B cell (primary cell): ENCODE data around the gene MGAT4B. TPM values are rescaled to one million over a fixed set of nuclear protein-coding genes. Genes with fewer than 3 reads are reported as not detected.

Experiments
- ATAC-seq: fragments of 200-7000 bp; cut with Tn5 transposase; one replicate; pipeline ENCODE4 v1.10.0; 2021; ENCODE audit warnings: low read depth, mild to moderate bottlenecking, moderate number of reproducible peaks, moderate library complexity
- CTCF ChIA-PET: fragments of 350-600 bp; sonication (Branson Sonifier 250); formaldehyde crosslinking; loops from one replicate; lab custom pipeline; 2021; ENCODE audit warnings: antibody characterized with exemption, inconsistent platforms; lab: Charles Lee
- POLR2A ChIA-PET: fragments of 350-600 bp; sonication (Branson Sonifier 250); formaldehyde crosslinking; loops from one replicate; lab custom pipeline; 2021; ENCODE audit warnings: antibody characterized with exemption; lab: Charles Lee
- DNase-seq: peaks from one replicate; pipeline ENCODE4 v3.0.0; 2013
- H2AFZ ChIP-seq: 2 replicates; pipeline ENCODE4 v1.6.1; 2012; ENCODE audit warnings: mild to moderate bottlenecking, low read depth, low read length; ENCODE audit not compliant: insufficient read depth, poor library complexity, severe bottlenecking
- H3K27ac ChIP-seq, 2 donors: 1 replicate in 1 of 2; 2 replicates in 1 of 2; pipeline ENCODE4 v1.5.1; 2012 to 2013; ENCODE audit warnings: low read length in 2 of 2, mild to moderate bottlenecking in 2 of 2, moderate library complexity in 1 of 2
- H3K27me3 ChIP-seq, 4 experiments: fragments of 200-600 bp in 1 of 4; sonication (generic) in 1 of 4; replicated peaks in 1 of 4; 1 replicate in 2 of 4; 2 replicates in 2 of 4; pipeline versions ENCODE4 v1.6.1 to v1.7.0; 2013 to 2016; ENCODE audit warnings: low read length in 3 of 4, mild to moderate bottlenecking in 2 of 4, mixed read lengths in 1 of 4, moderate library complexity in 1 of 4; ENCODE audit not compliant: insufficient read depth in 4 of 4, control insufficient read depth in 3 of 4; ENCODE audit errors: control extremely low read depth in 1 of 4
- H3K36me3 ChIP-seq, 2 experiments: replicated peaks in 1 of 2; 1 replicate in 1 of 2; 2 replicates in 1 of 2; pipeline versions ENCODE4 v1.6.1 to v1.7.1; 2013; ENCODE audit warnings: low read length in 1 of 2; ENCODE audit not compliant: insufficient read depth in 2 of 2, control insufficient read depth in 1 of 2; ENCODE audit errors: control extremely low read depth in 1 of 2, extremely low read depth in 1 of 2
- H3K4me1 ChIP-seq, 2 donors: fragments of 200-600 bp in 1 of 2; sonication (generic) in 1 of 2; 1 replicate in 1 of 2; 2 replicates in 1 of 2; pipeline versions ENCODE4 v1.5.1 to v1.6.1; 2013 to 2017; ENCODE audit warnings: low read length in 2 of 2; ENCODE audit not compliant: control insufficient read depth in 2 of 2, insufficient read depth in 2 of 2
- H3K4me2 ChIP-seq: replicated peaks from 2 replicates; pipeline ENCODE3; 2012; ENCODE audit warnings: mild to moderate bottlenecking, low read depth, low read length; ENCODE audit not compliant: poor library complexity, severe bottlenecking
- H3K4me3 ChIP-seq, 5 experiments: fragments of 200-600 bp in 1 of 5; sonication (generic) in 1 of 5; 1 replicate in 3 of 5; 2 replicates in 2 of 5; pipeline versions ENCODE4 v1.5.1 to v1.7.0; 2011 to 2016; ENCODE audit warnings: low read length in 4 of 5, mild to moderate bottlenecking in 4 of 5, low read depth in 2 of 5, control low read depth in 1 of 5, moderate library complexity in 1 of 5; ENCODE audit not compliant: insufficient read depth in 1 of 5; ENCODE audit errors: control extremely low read depth in 1 of 5, extremely low read depth in 1 of 5
- H3K79me2 ChIP-seq: fragments of 200-600 bp; sonication (generic); one replicate; pipeline ENCODE4 v1.6.0; 2016; ENCODE audit warnings: low read length; ENCODE audit not compliant: control insufficient read depth, insufficient read depth
- H3K9ac ChIP-seq: fragments of 200-600 bp; sonication (generic); 2 replicates; pipeline ENCODE4 v1.6.1; 2017; ENCODE audit warnings: mild to moderate bottlenecking, low read length, moderate library complexity
- H3K9me3 ChIP-seq, 3 donors: one replicate each; pipeline versions ENCODE4 v1.6.1 to v1.7.1; 2013; ENCODE audit warnings: low read length in 2 of 3; ENCODE audit not compliant: control insufficient read depth in 2 of 3, insufficient read depth in 1 of 3; ENCODE audit errors: control extremely low read depth in 1 of 3
- H4K20me1 ChIP-seq: 2 replicates; pipeline ENCODE4 v1.6.0; 2012; ENCODE audit warnings: mild to moderate bottlenecking, low read length; ENCODE audit not compliant: insufficient read depth, control insufficient read depth, poor library complexity, severe bottlenecking
- H3K27ac Mint-ChIP-seq: one replicate; pipeline ENCODE4 v1.8.0; 2021; ENCODE audit warnings: mixed read lengths
- H3K27me3 Mint-ChIP-seq: one replicate; pipeline ENCODE4 v1.8.0; 2021; ENCODE audit warnings: mixed read lengths
- H3K4me1 Mint-ChIP-seq: one replicate; pipeline ENCODE4 v1.8.0; 2021; ENCODE audit warnings: mixed read lengths
- H3K4me3 Mint-ChIP-seq: one replicate; pipeline ENCODE4 v1.8.0; 2021; ENCODE audit warnings: mixed read lengths
- H3K9me3 Mint-ChIP-seq: one replicate; pipeline ENCODE4 v1.8.0; 2022; ENCODE audit warnings: mixed read lengths; ENCODE audit not compliant: insufficient read depth
- EZH2 ChIP-seq: IDR thresholded peaks from 2 replicates; pipeline ENCODE4 v1.6.1; 2012; ENCODE audit warnings: borderline replicate concordance, low read depth, mild to moderate bottlenecking, moderate library complexity, low read length; ENCODE audit not compliant: insufficient read depth, poor library complexity, severe bottlenecking
- WGBS: methylation state at CpG from one replicate; pipeline ENCODE4 v1.1.5; 2013; ENCODE audit warnings: missing lambda C conversion rate; ENCODE audit not compliant: insufficient coverage; 5-methylcytosine and 5-hydroxymethylcytosine counted together
- intact Hi-C: fragments of 100-400 bp; cut with micrococcal nuclease; formaldehyde crosslinking; loops from one replicate; pipeline ENCODE4 v1.10.0; 2022
- polyA plus RNA-seq: library from polyadenylated mRNA; depleted of rRNA; stranded (reverse); fragments of >200 nt; gene quantifications from 2 replicates; pipeline ENCODE4 v1.2.3, GENCODE V29; 2012
- total RNA-seq, 2 donors: library from RNA; stranded (reverse); fragments of 120-200 nt in 1 of 2; gene quantifications; 1 replicate in 1 of 2; 2 replicates in 1 of 2; pipeline versions ENCODE4 v1.2.3 to v1.2.4, GENCODE V29; 2013 to 2022
- TF ChIP-seq, protein P1 (sequence below): fragments of 200-600 bp; IDR thresholded peaks from one replicate; pipeline ENCODE4 v1.8.0; 2022; ENCODE audit warnings: antibody characterized with exemption, mild to moderate bottlenecking

MGAT4B gene
- total and polyA plus RNA-seq, 2 donors (not counting 1 experiment from before 2014, with no cell fraction given) = 105 to 165 TPM

DNA sequence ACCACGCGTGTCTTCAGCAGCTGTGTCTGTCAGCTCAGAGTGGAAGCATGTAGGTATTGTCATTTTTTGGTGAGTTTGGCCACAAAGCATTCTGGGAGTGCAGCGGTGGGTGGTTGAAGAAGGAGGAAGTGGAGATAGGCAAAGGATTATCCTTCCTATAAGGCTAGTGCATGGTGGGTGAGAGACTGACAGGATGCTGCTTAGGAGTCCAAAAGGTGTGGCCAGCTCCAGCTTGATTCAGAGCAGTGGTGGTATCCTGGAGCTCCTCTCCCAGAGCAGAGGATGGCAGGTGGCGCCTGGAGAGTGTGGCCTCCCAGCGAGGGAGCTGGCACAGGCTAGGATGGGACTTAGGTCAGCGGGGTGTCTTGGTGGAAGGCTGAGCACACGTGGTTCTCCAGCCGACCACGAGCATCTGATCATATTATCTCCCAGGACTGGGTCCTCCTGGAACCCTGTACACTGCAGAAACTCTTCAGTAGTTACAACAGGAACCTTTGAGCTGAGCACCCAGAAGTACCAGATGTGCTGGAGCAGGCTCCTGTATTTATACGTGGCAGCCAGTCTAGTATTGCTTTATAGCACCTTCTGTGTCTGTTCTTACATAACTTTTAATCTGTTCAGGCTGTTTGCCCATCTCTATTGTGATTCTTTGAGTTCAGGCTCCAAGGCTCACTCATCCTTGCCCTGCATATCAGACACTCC lies 44.4 kb downstream of the MGAT4B start:
- Mint-ChIP-seq H3K4me1 (peaks cover 44% of the 10 kb centered on the region), H3K27ac (peak overlapping the region; percentile 70), H3K9me3 (no peaks in the 10 kb centered on the region), H3K4me3 (no peak overlapping the region), H3K27me3 (no peaks in the 10 kb centered on the region)
- Histone ChIP-seq H3K9me3 (no peaks in the 10 kb centered on the region), H3K36me3 (peaks cover 0 to 25% of the 10 kb centered on the region in 2 experiments), H3K4me2 (peak overlapping the region; percentile 53), H3K4me1 (peaks cover 17 to 32% of the 10 kb centered on the region in 2 donors), H3K27ac (peak overlapping the region in 1 of 2 donors; percentile 68), H3K27me3 (no peaks in the 10 kb centered on the region), H3K9ac (no peak overlapping the region), H3K79me2 (peaks cover 84% of the 10 kb centered on the region), H2AFZ (no peak overlapping the region), H4K20me1 (peaks cover 91% of the 10 kb centered on the region), H3K4me3 (no peak overlapping the region)
- peak; percentile 84 for ATAC-seq
- TF ChIP-seq, protein P1, sequence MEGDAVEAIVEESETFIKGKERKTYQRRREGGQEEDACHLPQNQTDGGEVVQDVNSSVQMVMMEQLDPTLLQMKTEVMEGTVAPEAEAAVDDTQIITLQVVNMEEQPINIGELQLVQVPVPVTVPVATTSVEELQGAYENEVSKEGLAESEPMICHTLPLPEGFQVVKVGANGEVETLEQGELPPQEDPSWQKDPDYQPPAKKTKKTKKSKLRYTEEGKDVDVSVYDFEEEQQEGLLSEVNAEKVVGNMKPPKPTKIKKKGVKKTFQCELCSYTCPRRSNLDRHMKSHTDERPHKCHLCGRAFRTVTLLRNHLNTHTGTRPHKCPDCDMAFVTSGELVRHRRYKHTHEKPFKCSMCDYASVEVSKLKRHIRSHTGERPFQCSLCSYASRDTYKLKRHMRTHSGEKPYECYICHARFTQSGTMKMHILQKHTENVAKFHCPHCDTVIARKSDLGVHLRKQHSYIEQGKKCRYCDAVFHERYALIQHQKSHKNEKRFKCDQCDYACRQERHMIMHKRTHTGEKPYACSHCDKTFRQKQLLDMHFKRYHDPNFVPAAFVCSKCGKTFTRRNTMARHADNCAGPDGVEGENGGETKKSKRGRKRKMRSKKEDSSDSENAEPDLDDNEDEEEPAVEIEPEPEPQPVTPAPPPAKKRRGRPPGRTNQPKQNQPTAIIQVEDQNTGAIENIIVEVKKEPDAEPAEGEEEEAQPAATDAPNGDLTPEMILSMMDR = no peak
- no peak for TF ChIP-seq EZH2
- intact Hi-C loops = loop anchor here (2.0 to 5.0 kb wide), 3 partner anchors 29 to 595 kb away; partner anchors contain the start of genes CANX and MAML1
- CTCF ChIA-PET = interaction anchor here (0.9 to 3.8 kb wide), 25 partner anchors 8 to 330 kb away, joined by 3 to 25 read pairs (median 6); partner anchors contain the start of genes LTC4S, MAML1, SQSTM1 and TBC1D9B
- peak; percentile 66 for DNase-seq
- WGBS = 41% methylated on average over 8 of the region's 10 CpGs
- POLR2A ChIA-PET = interaction anchor here (0.8 to 1.6 kb wide), 2 partner anchors 30 to 33 kb away, joined by 3 to 8 read pairs; partner anchors contain the start of gene MAML1
